ENCODE data around the gene NUDT16.

The NUDT16 gene

GRCh38 chr3:131421957-131422498 is 40.5 kb downstream of the NUDT16 start:
- Histone ChIP-seq H3K4me3 (no peak overlapping the region), H3K36me3 (no peaks in the 10 kb centered on the region), H3K9me3 (no peaks in the 10 kb centered on the region), H3K27ac (no peak overlapping the region), H3K4me1 (no peaks in the 10 kb centered on the region), H3K27me3 (no peaks in the 10 kb centered on the region)
- no peak for DNase-seq
- intact Hi-C loops (cut with DNase I; ENCODE audit: low total_unique reads) = no loop called here
- TF ChIP-seq CTCF (IDR thresholded peaks at IDR 0.05) = no peak

DNA sequence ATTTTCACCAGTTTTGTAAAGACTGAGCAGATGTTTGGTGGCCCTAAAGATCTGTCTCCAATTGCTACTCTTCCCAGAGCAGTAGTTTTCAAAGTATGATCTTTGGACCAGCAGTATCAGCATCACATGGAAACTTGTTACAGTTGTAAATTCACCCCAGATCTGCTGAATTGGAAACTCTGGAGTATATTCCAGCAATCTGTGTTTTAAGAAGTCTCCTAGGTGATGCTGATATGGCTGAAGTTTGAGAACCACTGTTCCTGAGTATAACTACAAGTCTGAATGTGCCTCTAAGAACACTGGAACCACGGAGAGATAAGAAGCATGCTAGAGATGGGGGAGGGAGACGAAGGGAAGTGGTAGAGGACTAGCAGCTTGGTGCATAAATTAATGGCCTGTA is 45.7 kb downstream of the NUDT16 start:
- no peak overlapping the region for H3K27ac ChIP-seq
- no peaks in the 10 kb centered on the region for H3K9me3 ChIP-seq
- no peaks in the 10 kb centered on the region for H3K36me3 ChIP-seq

DNA sequence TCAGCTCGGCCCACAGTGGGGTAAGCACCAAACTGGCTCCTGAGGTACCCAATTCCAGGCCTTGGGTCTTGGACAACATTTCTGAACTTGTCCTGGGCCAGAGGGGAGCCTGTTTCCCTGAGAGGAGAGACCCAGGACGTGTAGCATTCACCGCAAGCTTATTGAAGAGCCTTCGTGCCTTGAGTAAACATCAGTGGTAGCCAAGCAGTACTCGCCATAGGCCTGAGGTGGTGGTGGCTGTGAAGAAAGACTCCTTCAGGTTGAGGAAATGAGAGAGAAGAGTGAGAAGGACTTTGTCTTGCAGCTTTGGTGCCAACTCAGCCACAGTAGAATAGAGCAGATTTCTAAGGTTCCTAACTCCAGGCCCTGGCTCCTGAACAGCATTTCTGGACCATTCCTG is 50.2 kb downstream of the NUDT16 start:
- DNase-seq = no peak
- Histone ChIP-seq H3K9me3 (no peaks in the 10 kb centered on the region), H3K4me1 (no peaks in the 10 kb centered on the region), H3K36me3 (no peaks in the 10 kb centered on the region), H3K4me3 (no peak overlapping the region), H3K27me3 (no peaks in the 10 kb centered on the region), H3K27ac (no peak overlapping the region)
- TF ChIP-seq CTCF (IDR thresholded peaks at IDR 0.05) = no peak
- intact Hi-C loops (cut with DNase I; ENCODE audit: low total_unique reads) = no loop called here

More for the DNA sequence above, 45.7 kb downstream of the NUDT16 start:
- intact Hi-C loops (cut with DNase I; ENCODE audit: low total_unique reads) = no loop called here
- Histone ChIP-seq H3K4me1 (no peaks in the 10 kb centered on the region), H3K4me3 (no peak overlapping the region), H3K27me3 (no peaks in the 10 kb centered on the region)
- no peak for DNase-seq
- no peak for TF ChIP-seq CTCF (IDR thresholded peaks at IDR 0.05)

DNA sequence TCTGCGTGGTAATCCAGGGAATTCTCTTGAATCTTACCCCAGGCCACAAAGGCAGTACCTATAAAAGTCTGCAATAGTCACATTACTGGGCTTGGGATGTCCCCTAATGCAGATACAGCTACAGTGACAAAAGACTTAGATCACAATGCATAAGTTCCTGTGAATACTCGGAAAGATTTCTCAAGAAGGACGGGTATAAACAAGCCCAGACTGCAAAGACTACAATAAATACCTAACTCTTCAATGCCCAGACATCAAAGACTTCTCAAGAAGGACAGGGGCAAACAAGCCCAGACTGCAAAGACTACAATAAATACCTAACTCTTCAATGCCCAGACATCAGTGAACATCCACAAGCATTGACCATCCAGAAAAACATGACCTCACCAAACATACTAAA is 50.9 kb downstream of the NUDT16 start:
- no peak for TF ChIP-seq CTCF (IDR thresholded peaks at IDR 0.05)
- Histone ChIP-seq H3K4me3 (no peak overlapping the region), H3K9me3 (no peaks in the 10 kb centered on the region), H3K36me3 (no peaks in the 10 kb centered on the region), H3K4me1 (no peaks in the 10 kb centered on the region), H3K27ac (no peak overlapping the region), H3K27me3 (no peaks in the 10 kb centered on the region)
- DNase-seq = no peak
- intact Hi-C loops (cut with DNase I; ENCODE audit: low total_unique reads) = no loop called here

DNA sequence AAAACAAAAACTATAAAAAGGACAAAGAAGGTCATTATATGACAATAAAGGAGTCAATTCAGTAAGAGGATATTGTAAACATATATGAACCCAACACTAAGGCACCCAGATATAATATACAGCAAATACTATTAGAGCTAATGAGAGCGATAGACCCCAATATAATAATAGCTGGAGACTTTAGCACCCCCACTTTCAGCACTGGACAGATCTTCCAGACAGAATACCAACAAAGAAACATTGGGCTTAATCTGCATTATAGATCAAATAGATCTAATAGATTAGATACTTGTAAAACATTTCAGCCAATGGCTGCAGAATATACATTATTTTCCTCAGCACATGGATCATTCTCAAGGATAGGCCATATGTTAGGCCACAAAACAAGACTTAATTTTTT is 53.4 kb downstream of the NUDT16 start:
- Histone ChIP-seq H3K4me1 (no peaks in the 10 kb centered on the region), H3K4me3 (no peak overlapping the region), H3K27ac (no peak overlapping the region), H3K36me3 (no peaks in the 10 kb centered on the region), H3K27me3 (no peaks in the 10 kb centered on the region), H3K9me3 (no peaks in the 10 kb centered on the region)
- DNase-seq = no peak
- intact Hi-C loops (cut with DNase I; ENCODE audit: low total_unique reads) = no loop called here
- no peak for TF ChIP-seq CTCF (IDR thresholded peaks at IDR 0.05)
